HG02642 (cell line): Measurements from ENCODE around the gene MICAL2.

ENCODE experiments used
- ATAC-seq: cut with Tn5 transposase; IDR thresholded peaks from one replicate; pipeline ENCODE4 v1.9.1; 2021; ENCODE audit warnings: mild to moderate bottlenecking; ENCODE audit not compliant: unreplicated experiment, poor library complexity

Gene MICAL2

DNA sequence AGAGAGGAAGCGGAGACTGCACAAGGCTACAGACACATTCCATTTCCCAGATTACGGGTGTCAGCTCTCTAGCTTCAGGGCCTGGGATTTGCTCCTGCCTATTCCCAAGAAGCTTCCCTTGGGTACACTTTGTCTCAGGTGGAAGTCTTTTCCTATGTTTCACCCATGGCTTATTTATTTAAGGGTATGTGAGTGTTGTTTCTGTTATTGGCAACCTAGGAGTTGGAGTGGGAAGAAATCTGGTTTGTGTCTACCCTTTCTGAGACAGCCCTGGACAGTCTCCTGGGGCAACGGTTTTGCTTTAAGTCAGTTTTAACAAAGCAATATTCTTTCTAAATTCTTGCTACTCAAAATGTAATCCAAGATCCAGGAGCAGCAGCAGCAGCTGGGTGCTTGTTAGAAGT, 127.0 kb downstream of the MICAL2 start:
- no peak for ATAC-seq

DNA sequence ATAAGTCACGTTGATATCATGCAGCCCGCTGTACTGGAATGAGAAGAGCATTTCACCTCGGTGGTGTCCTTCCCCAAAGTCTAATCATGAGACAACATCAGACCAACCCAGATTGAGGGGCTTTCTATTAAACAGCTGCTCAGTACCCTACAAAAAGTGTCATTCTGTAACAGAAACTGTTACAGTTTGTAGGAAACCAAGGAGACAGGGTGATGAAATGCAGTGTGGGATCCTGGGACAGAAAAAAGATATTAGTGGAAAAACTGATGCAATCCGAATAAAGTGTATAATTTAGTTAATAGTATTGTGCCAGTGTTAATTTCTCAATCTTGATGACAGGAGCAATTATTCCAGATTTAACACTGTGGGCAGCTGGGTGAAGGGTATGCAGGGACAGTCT, 128.0 kb downstream of the MICAL2 start:
- ATAC-seq: no peak

DNA sequence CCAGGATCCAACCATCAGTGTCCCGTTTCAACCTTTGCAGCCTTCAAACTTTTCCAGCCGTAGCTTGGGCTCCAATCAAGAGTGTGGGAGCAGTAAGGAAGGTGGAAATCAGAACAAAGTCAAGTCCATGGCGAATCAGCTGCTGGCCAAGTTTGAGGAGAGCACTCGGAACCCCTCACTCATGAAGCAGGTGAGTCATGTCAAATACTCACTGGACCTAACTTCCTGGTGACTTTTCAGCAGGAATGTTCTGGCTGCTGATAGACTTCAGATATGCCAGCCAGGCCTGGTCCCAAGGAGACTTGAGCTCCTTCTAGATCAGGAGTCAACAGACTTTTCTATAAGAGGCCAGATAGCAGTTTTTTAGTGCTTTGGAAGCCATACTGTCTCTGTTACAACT, 129.0 kb downstream of the MICAL2 start:
- ATAC-seq: no peak

DNA sequence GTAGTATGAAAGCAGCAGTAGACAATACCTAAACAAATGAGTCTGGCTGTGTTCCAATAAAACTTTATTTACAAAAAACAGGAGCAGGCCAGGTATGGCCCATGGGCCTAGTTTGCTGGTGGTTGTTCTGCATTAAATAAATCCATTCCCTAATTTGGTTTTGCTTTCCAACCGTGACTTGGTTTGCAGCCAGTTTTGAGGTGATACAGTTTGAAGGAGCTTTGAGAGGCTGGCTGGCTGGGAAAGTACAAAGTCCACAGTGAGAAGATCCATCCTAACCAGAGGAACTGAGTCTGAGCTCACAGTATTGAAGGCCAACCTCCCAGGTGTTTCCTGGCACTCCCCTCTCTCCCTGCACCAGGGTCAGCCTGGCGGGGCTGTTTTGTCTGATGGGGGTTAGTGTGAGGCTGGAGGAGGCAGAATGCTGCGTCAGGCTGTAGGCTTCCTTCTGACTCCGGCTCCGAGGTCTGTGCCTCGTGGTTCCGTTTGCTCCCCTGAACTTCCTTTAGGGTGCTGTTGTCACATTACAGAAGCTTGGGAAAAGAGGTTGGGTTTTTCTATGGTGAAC, 129.5 kb downstream of the MICAL2 start:
- ATAC-seq: no peak

DNA sequence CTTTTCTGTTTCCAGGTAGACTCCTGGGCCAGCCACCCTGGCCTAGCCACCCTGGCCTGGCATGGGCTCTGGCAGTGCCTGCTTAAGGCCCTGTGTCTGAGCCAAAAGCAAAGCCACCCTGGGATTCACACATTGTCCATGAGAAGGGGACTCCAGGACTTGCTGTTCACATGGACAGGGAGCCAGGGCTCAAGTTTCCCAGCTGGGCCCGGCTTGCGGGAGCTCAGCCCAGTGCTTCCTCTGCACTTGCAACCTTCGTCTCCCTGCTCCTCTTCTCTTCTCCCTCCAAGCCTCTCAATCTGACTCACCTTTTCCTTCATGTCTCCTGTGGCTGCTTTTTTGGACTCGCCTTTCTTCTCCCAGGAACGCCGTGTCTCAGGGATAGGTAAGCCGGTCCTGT, 130.3 kb downstream of the MICAL2 start:
- no peak for ATAC-seq

DNA sequence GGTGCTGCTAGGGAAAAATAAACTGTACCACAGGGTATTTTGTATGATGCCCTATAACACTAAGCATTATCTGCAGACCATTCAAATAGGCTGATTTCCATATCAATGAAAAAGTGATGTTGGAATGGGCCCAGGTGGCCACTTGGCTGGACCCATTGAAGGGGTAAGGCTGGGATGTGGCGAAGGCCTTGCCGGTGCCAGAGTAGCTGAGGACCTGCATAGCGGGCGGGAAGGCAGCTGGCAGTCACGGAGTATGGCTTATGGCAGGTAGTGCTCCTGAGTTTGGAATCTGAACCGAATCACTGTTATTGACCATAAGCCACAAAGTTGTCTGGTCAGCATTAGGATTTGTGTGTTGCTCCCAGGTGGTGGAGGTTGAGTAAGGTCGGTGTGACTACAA, 131.0 kb downstream of the MICAL2 start:
- ATAC-seq: no peak

DNA sequence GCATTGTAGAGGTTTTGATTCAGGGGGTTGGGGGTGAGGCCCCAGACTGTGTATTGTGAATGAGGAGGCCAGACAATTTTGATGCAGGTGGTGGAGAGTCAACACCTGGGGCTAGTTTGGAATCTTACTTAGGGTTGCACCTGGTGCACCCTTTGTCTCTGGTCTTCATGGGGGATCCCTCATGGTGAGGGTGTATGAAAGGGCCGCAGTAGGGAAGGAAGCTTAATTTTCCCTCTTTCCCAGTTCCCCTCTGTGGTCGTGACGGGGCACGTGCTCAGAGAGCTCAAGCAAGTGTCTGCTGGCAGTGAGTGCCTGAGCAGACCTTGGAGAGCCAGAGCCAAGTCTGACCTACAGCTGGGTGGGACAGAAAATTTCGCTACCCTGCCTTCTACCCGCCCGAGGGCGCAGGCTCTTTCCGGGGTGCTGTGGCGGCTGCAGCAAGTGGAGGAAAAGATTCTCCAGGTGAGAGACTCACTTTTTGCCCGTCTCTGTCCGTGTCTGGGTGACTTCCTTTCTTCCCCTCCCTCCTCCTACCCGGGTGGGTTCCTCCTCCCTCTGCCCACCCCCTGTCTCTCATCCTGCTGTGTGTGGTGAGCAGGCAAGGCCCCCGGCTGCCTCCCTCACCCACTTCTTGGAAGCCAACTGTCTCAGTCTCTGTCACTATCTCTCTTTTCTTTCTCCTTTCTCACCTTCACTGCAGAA, 131.7 kb downstream of the MICAL2 start:
- no peak for ATAC-seq

DNA sequence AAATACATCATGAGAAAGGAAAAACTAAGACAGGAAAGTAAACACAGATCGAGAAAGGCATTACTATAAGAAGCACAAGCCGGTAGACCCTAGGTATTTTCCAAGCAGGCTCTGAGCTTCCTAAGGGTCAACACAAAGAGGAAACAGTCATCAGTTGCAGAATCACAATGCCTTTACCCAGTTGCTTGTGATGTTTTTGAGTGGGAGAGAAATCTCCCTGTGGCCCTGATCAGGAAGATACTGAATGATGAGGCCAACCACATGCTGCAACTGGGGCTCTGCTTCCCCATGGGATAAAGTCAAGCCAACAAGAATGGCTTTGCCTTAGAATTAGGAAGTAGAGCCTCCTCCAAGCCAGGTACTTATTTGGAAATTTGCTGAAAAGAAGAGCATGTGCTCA, 132.6 kb downstream of the MICAL2 start:
- ATAC-seq: no peak

DNA sequence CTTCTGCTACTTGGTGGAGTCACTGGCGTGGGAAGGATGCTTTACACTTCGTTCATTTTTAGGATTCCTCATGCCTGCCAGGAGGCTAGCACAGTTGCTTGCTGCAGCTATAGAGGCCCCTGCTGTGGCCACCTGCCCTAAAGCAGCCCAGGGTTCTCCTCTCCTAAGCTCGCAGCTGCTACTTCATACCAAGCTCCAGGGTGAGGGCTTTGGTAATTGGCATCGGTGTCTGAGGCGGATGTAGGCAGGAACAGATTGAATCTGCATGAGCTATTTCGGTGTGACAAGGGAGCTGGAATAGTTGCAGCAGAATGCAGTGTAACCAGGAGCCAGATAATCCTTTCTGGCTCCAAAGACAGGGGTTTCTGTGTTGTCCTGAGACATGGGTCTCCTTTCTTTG, 133.1 kb downstream of the MICAL2 start:
- no peak for ATAC-seq

DNA sequence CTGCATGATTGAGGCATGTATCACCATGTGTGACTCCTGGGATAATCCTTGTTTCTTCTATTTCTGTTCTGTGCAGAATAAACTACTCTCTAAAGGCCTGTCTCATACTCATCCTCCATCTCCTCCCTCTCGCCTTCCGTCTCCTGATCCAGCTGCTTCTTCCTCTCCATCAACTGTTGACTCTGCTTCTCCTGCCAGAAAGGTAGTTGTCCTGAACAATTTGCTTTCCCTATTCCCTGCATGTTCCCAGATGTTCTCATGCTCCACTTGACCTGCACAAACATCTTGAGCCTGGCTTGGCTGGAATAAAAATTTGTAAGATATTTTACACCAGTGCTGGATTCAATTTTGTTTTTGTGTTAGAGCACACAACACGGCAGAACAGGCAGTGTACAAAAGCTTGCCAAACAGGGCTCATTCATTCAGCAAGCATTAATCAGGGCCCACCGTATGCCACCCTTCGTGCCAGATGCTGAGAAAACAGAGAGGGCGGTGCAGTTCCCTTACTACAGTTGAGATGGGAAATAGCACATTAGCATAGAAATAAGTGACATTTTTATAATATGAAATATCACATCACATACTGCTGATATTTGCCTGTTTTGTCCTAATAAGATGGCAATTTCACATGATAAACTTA, 133.6 kb downstream of the MICAL2 start:
- no peak for ATAC-seq

DNA sequence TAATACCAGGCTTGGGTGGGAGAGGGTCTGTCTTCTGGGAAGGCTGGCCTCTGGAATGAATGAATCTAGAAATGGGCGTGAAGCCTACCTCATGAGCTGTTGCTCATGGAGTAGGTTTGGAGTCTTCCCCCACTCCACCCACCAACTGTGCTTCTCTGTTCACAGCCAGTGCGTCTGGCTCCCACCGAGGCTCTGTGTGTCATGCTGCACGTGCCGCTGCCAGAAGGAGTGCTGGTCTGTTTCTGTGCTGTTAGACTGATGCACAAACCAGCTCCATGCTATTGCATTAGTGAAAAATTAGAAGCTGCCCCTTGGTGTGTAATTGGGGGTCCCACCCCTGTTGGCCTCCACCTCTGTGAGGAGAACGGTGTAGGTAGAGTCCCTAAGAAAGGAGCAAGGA, 134.7 kb downstream of the MICAL2 start:
- no peak for ATAC-seq

DNA sequence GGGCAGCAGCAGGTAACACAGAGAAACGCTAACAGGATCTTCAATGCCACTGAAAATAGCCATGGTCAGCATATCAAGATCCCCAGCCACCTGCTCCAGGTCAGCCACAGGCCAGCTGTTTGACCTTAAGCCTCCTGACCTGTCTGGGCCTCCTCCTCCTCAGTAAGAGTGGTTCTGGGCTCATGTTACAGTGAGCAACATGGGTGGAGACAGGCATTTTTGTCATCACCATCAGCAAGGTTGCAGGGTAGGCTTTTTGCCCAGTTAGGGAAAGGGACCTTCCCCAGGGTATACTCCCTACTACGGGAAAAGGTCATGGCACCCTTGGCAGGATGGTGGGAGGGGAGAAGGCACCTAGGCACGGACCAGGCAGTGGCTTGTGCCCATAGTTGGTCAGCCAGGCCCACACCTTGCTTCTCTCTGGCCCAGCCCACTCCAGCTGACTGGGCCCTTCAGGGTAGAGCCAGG, 135.2 kb downstream of the MICAL2 start:
- ATAC-seq: no peak

DNA sequence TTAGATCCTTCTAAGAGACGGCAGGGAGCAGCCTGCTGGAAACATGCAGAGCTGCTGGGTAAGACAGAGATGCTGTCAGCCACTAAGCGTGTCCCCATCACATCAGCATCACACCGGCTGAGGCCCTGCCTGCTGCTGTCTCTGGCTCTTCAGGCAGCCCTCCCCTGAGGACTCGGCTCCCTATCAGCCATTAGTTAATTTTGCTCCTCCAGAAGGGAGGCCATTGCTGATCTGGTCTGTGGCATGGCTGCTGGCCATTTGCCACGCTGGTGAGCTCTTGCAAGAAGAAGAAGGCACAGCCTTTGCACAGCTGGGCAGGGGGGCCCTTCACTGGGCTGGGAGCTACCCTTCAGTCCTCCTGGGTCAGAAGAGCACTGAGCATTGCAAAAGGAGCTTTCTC, 135.8 kb downstream of the MICAL2 start:
- ATAC-seq: no peak

DNA sequence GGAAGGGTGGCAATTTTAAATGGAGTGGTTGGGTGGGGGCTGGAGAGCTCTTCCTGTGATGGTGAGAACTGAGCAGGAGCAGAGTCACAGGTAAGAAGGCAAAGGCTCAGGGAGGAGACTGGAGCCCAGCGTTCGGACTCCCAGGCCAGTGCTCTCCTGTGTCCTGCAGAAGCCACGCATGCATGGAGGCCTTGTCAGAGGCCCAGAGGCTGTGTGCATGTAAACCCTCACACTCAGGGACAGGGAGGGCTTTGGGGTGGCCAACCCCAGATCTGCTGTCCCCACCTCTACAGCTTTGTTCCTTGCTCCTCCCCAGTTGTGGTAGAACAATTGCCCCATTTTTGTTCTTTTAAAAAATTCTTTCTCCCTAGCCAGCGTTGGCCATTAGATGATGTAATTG, 136.6 kb downstream of the MICAL2 start:
- ATAC-seq: no peak

DNA sequence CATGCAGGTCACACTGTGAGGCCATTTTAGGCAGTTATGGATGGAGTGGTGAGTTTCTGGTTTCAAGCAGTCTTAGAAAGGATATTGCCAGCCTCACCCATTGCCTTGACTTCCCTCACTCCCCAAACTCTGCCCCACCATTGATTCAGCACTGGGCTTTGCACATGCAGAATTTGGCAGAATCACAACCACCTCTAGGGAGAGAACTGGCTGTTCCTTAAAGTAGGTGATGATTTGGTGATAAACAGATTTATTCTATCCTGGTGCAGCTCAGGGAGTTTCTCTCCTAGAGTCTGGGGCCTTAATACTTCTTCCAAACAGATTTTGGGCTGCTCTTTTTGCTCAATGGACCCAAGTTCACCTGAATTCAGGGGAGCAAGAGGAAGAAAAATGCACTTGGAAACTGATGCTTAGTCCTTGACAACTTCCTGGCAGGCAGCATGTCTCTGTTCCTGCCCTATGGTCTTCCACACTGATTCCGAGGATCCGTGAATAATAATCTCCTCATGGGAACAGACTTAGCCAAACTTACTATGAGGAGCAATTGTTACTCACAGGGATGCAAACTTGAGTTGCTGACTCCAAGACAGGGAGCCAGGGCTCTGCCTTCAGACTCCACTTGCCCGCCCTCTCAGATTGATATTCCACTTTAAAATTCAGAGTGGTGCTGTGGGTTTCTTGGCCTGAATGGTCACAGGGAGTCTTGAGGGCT, 137.3 kb downstream of the MICAL2 start:
- ATAC-seq: no peak

DNA sequence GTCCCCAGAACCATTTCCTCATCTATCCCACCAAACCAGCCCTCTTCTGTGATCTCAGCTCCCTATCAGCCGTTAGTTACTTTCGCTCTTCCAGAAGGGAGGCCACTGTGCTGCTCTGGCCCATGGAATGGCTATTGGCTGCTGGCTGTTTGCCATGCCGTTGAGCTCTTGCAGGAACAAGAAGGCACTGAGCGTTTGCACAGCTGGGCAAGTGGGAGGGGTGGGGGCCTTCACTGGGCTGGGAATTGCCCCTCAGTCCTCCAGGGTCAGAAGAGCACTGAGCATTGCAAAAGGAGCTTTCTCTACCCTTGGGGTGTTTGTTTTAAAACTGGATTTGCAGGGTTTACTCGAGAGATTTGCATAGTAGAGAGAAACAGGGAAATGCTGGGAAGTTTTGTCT, 137.9 kb downstream of the MICAL2 start:
- no peak for ATAC-seq

DNA sequence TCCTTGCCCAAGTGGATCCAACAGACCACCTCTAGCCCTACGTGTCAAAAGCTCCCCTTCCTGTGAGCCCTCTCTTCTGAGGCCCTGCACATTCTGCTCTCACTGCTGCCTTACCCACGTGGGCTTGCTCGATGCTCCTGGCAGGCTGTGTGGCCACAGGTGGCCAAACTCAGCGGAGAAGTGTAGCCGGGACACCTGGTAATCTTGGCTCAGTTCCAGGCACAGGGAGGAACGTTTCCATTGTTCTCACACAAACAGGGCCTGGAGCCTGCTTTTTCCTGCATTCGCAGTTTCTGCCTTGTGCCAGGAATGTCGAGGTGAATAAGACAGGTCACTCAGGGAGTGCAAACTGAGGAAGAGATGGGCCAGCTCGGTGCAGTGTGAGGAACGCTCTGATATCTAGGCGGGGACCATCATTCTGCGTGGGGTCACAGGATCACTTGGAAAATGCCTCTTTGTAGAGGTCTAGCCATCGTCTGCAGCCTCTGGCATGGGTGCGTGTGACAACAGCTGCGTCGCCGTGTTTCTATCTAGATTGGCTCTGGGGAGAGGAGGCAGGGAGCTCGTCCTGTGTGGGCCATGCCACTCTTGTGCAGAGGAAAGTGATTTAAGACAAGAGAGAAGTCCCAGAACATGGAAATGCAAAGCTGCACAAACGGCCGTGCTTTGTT, 139.3 kb downstream of the MICAL2 start:
- no peak for ATAC-seq

DNA sequence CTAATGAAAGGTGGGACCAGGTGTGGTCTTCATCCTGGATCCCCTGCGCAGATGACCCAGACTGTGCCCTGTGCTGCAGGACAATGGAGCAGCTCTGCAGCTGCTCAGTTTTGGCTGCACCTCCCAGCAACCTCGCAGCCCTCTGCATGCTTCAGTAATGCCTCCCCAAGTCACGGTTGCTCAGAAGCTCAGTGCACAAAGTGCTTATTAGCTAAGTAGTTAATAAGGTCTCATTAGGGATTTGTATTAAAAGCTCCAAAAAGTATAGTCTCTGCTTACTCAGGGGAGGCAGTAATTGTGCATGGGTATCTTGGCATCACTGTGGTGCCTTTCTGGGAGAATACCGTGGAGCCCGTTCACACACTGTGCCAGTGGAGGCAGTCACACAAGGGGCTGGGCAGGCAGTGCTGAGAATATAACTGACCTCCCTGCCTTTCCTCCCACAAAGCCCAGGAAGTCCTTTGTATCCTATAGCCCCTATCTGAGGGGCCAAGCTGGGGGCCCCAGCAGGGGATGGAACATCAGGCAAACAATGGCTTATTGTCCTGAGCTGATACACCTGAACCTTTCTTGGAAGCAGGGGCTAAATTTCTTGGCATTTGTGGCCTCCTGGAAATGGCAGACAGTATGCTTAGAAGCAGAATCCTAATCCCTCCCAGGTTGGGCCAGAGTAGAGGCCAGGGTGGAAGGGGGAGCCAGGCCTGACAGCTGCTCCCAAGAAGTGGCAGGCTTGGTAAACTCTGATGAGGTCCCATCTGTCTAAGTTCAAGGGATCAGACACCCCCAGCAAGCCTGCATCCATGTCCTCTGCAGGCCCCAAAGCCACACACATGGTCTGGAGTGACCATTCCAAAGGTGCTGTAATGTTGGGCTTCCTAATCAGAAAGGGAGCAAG, 141.5 kb downstream of the MICAL2 start:
- ATAC-seq: no peak

DNA sequence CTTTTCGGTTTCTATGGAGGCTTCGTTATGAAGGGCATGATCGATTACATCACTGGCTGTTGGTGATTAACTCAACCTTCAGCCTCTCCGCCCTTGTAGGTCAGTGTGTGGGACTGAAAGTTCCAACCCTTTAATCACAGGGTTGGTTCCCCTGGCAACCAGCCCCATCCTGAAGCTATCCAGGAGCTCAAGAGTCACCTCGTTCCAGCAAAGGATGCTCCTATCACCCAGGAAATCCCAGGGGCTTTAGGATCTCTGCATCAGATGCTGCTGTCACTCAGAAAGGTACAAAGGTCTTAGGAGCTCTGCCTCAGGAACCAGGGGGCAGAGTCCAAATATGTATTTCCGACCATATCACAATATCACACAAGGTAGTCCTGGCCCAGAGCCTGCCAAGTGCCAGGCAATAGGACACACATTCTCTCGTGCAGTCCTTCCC, 143.5 kb downstream of the MICAL2 start:
- ATAC-seq: no peak

DNA sequence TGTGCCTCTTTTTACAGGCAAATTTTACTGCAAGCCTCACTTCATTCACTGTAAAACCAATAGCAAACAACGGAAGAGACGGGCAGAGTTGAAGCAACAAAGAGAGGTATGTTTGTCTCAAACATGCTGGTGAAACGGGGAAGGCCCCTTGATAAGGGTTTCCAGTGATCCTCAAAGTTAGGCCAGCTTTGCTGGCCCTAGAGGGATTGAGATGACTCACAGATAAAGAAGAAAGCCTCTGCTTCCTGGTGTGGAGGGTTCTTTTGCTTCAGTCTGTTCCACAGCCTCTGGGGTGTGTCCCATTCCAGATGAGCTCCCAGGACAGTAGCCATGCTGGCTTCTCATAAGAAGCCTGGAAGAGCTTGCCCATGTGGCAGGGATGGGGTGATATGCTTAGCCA, 148.1 kb downstream of the MICAL2 start:
- no peak for ATAC-seq
